Measurements from ENCODE around the gene MDFI.

Gene MDFI

GRCh38 chr6:41691426-41692079 is 53.3 kb downstream of the MDFI start:
- TF ChIP-seq SIN3A (IDR thresholded peaks at IDR 0.05; ENCODE audit: borderline replicate concordance, insufficient read depth, low read length) (no peak), FOXP2 (optimal IDR thresholded peaks at IDR 0.05; ENCODE audit: borderline replicate concordance, extremely low read depth, extremely low read length, insufficient read depth) (no peak), TAF1 (IDR thresholded peaks at IDR 0.05; ENCODE audit: borderline replicate concordance, insufficient read depth, low read length) (no peak), REST (IDR thresholded peaks at IDR 0.05; ENCODE audit: insufficient read depth in 1 of 2, low read depth in 2 of 2, low read length in 2 of 2) (no peak), POLR2AphosphoS5 (IDR thresholded peaks at IDR 0.05; ENCODE audit: low read depth, low read length) (no peak)

- TF ChIP-seq FOXP2 (optimal IDR thresholded peaks at IDR 0.05; ENCODE audit: borderline replicate concordance, extremely low read depth, extremely low read length, insufficient read depth) = no peak
- TF ChIP-seq TAF1 (IDR thresholded peaks at IDR 0.05; ENCODE audit: borderline replicate concordance, insufficient read depth, low read length) = no peak
- no peak for TF ChIP-seq SIN3A (IDR thresholded peaks at IDR 0.05; ENCODE audit: borderline replicate concordance, insufficient read depth, low read length)
- TF ChIP-seq REST (IDR thresholded peaks at IDR 0.05; ENCODE audit: insufficient read depth in 1 of 2, low read depth in 2 of 2, low read length in 2 of 2) = no peak
- TF ChIP-seq POLR2AphosphoS5 (IDR thresholded peaks at IDR 0.05; ENCODE audit: low read depth, low read length) = no peak
Observed at GRCh38 chr6:41692080-41692675, 53.9 kb downstream of the MDFI start.

GRCh38 chr6:41692730-41693129 is 54.5 kb downstream of the MDFI start:
- TF ChIP-seq SIN3A (IDR thresholded peaks at IDR 0.05; ENCODE audit: borderline replicate concordance, insufficient read depth, low read length) (no peak), REST (IDR thresholded peaks at IDR 0.05; ENCODE audit: insufficient read depth in 1 of 2, low read depth in 2 of 2, low read length in 2 of 2) (no peak), TAF1 (IDR thresholded peaks at IDR 0.05; ENCODE audit: borderline replicate concordance, insufficient read depth, low read length) (no peak), FOXP2 (optimal IDR thresholded peaks at IDR 0.05; ENCODE audit: borderline replicate concordance, extremely low read depth, extremely low read length, insufficient read depth) (no peak), POLR2AphosphoS5 (IDR thresholded peaks at IDR 0.05; ENCODE audit: low read depth, low read length) (no peak)

- TF ChIP-seq TAF1 (IDR thresholded peaks at IDR 0.05; ENCODE audit: borderline replicate concordance, insufficient read depth, low read length) (no peak), SIN3A (IDR thresholded peaks at IDR 0.05; ENCODE audit: borderline replicate concordance, insufficient read depth, low read length) (no peak), FOXP2 (optimal IDR thresholded peaks at IDR 0.05; ENCODE audit: borderline replicate concordance, extremely low read depth, extremely low read length, insufficient read depth) (no peak), REST (IDR thresholded peaks at IDR 0.05; ENCODE audit: insufficient read depth in 1 of 2, low read depth in 2 of 2, low read length in 2 of 2) (no peak), POLR2AphosphoS5 (IDR thresholded peaks at IDR 0.05; ENCODE audit: low read depth, low read length) (no peak)
Observed at GRCh38 chr6:41693281-41694240, 55.3 kb downstream of the MDFI start.
